ENCODE data around the gene STX2. TPM values are rescaled to one million over a fixed set of nuclear protein-coding genes. Genes with fewer than 3 reads are reported as not detected.

STX2 gene
- total and polyA plus RNA-seq, 10 donors = 7.4 to 18.4 (median 12.7) TPM

DNA sequence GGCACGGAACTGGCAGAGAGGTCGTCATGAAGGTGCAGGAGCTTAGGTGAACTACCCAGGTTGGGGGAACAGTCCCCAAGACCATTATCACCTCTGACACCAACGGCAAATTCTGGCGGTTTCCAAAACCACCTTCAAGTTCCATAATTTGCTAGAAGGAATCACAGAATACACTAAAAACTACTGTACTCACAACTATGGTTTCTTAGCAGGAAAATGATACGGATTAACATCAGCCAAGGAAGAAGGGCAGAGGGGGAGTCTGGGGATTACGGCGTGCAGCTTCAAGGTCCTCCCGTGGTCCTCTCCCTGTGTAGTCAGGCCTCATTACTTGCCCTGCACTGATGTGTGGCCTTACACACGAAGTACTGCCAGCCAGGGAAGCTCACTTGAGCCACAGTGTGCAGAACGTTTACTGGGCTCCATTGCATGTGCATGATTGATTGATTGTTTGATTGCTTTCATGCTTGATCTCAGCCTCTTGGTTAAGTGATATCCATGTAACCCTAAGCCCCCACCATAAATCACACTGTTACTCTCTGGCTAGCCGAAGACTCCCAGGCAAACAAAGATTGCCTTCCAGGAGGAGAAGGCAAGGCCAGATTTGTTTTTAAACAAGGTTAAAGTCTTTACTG is 837 bp upstream of the STX2 start:
- WGBS, 5 donors = 71 to 77% (median 75%) methylated on average over 11 of the region's 11 CpGs
- peak overlapping the region in 6 of 8 donors; percentile 53 to 88 (median 80) for H3K4me3 ChIP-seq

DNA sequence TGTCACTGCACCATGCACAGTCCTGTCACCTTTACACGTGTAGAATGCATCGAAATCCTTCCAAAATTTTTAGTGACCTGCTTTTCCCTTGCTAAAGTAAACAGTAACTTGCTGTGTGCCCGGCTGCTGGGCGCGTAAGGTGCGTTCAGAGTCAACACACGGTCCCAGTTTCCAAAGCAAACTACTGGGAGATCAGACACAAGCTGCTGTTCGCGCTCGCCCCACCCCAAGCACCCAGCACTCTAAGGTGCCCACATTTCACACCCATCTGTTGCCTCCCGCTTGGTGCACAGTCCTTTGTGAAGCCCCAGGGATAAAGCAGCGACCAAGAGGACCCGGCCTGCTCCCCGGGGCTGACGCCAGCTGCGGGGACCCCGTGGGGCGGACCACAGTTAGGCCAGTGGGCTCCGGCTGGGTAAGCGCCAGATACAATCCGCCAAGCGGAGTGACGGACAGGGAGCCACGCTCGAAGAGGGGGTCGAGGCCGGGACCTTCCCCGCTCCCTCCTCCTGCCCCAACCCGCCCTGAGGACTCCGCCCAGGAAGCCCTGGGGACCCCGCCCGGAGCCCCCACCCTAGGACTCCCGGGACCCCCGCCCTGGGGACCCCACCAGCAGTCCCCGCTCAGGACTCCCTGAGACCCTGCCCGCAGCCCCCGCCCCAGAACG is 633 bp downstream of the STX2 start:
- peaks cover 6 to 57% (median 21%) of the 10 kb centered on the region in 6 donors for H3K4me1 ChIP-seq
- H3K27ac ChIP-seq = peak overlapping the region in 6 of 8 donors; percentile 14 to 81 (median 68)
- 11 to 15% (median 13%) methylated on average over 26 to 38 of the region's 38 CpGs for WGBS, 5 donors
- DNase-seq = no peak
- TF ChIP-seq, protein P1, sequence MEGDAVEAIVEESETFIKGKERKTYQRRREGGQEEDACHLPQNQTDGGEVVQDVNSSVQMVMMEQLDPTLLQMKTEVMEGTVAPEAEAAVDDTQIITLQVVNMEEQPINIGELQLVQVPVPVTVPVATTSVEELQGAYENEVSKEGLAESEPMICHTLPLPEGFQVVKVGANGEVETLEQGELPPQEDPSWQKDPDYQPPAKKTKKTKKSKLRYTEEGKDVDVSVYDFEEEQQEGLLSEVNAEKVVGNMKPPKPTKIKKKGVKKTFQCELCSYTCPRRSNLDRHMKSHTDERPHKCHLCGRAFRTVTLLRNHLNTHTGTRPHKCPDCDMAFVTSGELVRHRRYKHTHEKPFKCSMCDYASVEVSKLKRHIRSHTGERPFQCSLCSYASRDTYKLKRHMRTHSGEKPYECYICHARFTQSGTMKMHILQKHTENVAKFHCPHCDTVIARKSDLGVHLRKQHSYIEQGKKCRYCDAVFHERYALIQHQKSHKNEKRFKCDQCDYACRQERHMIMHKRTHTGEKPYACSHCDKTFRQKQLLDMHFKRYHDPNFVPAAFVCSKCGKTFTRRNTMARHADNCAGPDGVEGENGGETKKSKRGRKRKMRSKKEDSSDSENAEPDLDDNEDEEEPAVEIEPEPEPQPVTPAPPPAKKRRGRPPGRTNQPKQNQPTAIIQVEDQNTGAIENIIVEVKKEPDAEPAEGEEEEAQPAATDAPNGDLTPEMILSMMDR (IDR thresholded peaks at IDR 0.05 in 8 of 11, conservative IDR thresholded peaks at IDR 0.05 in 3 of 11) = no peak
- TF ChIP-seq POLR2AphosphoS5 (IDR thresholded peaks at IDR 0.05) (no peak), POLR2A (IDR thresholded peaks at IDR 0.05) (no peak)
- H3K4me3 ChIP-seq = peak overlapping the region; percentile 50 to 88 (median 68)
- intact Hi-C loops (cut with DNase I; ENCODE audit: low total_unique reads) = no loop called here
- no peaks in the 10 kb centered on the region for H3K27me3 ChIP-seq (replicated peaks in 1 of 7)
- no peaks in the 10 kb centered on the region for H3K36me3 ChIP-seq
- H3K9me3 ChIP-seq = no peaks in the 10 kb centered on the region

More for the DNA sequence above, 837 bp upstream of the STX2 start:
- intact Hi-C loops (cut with DNase I; ENCODE audit: low total_unique reads) = no loop called here
- TF ChIP-seq POLR2A (IDR thresholded peaks at IDR 0.05) (no peak), POLR2AphosphoS5 (IDR thresholded peaks at IDR 0.05) (no peak)
- TF ChIP-seq, protein P1 (IDR thresholded peaks at IDR 0.05 in 8 of 11, conservative IDR thresholded peaks at IDR 0.05 in 3 of 11) = no peak
- no peak for DNase-seq
- H3K9me3 ChIP-seq = no peaks in the 10 kb centered on the region
- H3K27me3 ChIP-seq (replicated peaks in 1 of 7) = no peaks in the 10 kb centered on the region
- H3K36me3 ChIP-seq = no peaks in the 10 kb centered on the region
- H3K27ac ChIP-seq = peak overlapping the region in 5 of 8 donors; percentile 9 to 81 (median 70)
- peaks cover 6 to 49% (median 20%) of the 10 kb centered on the region in 6 donors for H3K4me1 ChIP-seq

DNA sequence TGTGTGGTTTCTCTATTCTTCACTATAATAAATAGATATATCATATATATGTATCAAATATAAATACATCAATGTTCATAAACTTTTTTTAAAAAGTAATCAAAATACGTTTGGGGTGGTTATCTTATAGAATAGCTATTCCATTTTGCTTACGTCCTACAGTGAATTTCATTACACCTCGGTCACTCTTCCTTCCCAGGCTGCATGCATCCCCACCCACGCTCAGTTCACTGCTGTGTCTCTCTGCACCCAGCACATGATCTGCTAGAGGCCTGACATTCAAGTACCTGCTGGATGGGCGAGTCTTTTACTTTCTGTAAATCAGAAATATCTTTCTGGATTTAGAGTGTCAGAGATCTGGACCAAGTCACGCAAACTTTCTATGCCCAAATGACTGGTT is 3.6 kb downstream of the STX2 start:
- DNase-seq = no peak
- intact Hi-C loops (cut with DNase I; ENCODE audit: low total_unique reads) = no loop called here
- H3K4me3 ChIP-seq = no peak overlapping the region
- 87 to 90% (median 89%) methylated on average over 6 of the region's 6 CpGs for WGBS, 5 donors
- H3K27me3 ChIP-seq (replicated peaks in 1 of 7) = no peaks in the 10 kb centered on the region
- H3K36me3 ChIP-seq = no peaks in the 10 kb centered on the region
- no peaks in the 10 kb centered on the region for H3K9me3 ChIP-seq
- H3K4me1 ChIP-seq = peaks cover 6 to 67% (median 21%) of the 10 kb centered on the region in 6 donors
- no peak for TF ChIP-seq POLR2A (IDR thresholded peaks at IDR 0.05)
- TF ChIP-seq POLR2AphosphoS5 (IDR thresholded peaks at IDR 0.05) = no peak
- TF ChIP-seq, protein P1 (IDR thresholded peaks at IDR 0.05 in 8 of 11, conservative IDR thresholded peaks at IDR 0.05 in 3 of 11) = no peak
- no peak overlapping the region for H3K27ac ChIP-seq

DNA sequence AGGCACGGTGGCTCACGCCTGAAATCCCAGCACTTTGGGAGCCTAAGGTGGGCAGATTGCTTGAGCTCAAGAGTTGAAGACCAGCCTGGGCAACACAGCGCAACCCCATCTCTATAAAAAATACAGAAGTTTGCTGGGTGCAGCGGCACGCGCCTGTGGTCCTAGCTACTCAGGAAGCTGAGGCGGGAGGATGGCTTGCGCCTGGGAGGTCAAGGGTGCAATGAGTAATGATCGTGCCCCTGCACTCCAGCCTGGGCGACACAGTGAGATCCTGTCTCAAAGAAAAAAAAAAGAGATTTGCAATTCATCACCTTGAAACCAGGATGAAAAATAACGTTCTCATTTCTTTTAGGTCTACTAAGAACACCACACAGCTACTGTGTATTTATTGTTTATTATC is 4.0 kb downstream of the STX2 start:
- Histone ChIP-seq H3K27me3 (replicated peaks in 1 of 7) (no peaks in the 10 kb centered on the region), H3K4me3 (no peak overlapping the region), H3K9me3 (no peaks in the 10 kb centered on the region), H3K36me3 (no peaks in the 10 kb centered on the region), H3K27ac (no peak overlapping the region), H3K4me1 (peaks cover 6 to 64% (median 21%) of the 10 kb centered on the region in 6 donors)
- WGBS, 5 donors = 26 to 52% (median 47%) methylated on average over 11 of the region's 11 CpGs
- TF ChIP-seq POLR2A (IDR thresholded peaks at IDR 0.05) (no peak), POLR2AphosphoS5 (IDR thresholded peaks at IDR 0.05) (no peak)
- TF ChIP-seq, protein P1 (IDR thresholded peaks at IDR 0.05 in 8 of 11, conservative IDR thresholded peaks at IDR 0.05 in 3 of 11) = no peak
- DNase-seq = no peak
- intact Hi-C loops (cut with DNase I; ENCODE audit: low total_unique reads) = no loop called here

Measured in spleen (tissue), 11 donors.